Upper lobe of left lung (tissue), 6 donors: ENCODE measurements around the gene PCSK5. TPM values are rescaled to one million over a fixed set of nuclear protein-coding genes. Genes with fewer than 3 reads are reported as not detected.
A peak's percentile ranks its signal among the peaks of the same experiment; 100 is the strongest.

Experiments used
- ATAC-seq, 2 donors: fragments of 200-7000 bp; cut with Tn5 transposase; one replicate each; pipeline ENCODE4 v1.9.1; 2022; ENCODE audit warnings: mild to moderate bottlenecking in 2 of 2, moderate library complexity in 2 of 2; ENCODE audit not compliant: low FRiP score in 2 of 2
- DNase-seq, 2 donors: peaks; one replicate each; pipeline ENCODE4 v3.0.0-alpha.2; 2019 to 2020
- H3K27ac ChIP-seq, 4 donors: fragments of 200-600 bp; sonication (generic); one replicate each; pipeline ENCODE4 v1.5.1; 2016 to 2019
- H3K27me3 ChIP-seq, 4 donors: fragments of 200-600 bp; sonication (generic); one replicate each; pipeline ENCODE4 v1.5.1; 2017 to 2019
- H3K36me3 ChIP-seq, 4 donors: fragments of 200-600 bp; sonication (generic); one replicate each; pipeline ENCODE4 v1.5.1; 2016 to 2019
- H3K4me1 ChIP-seq, 4 donors: fragments of 200-600 bp; sonication (generic); one replicate each; pipeline ENCODE4 v1.5.1; 2018 to 2019
- H3K4me3 ChIP-seq, 4 donors: fragments of 200-600 bp; sonication (generic); one replicate each; pipeline ENCODE4 v1.5.1; 2017 to 2019; ENCODE audit warnings: mild to moderate bottlenecking in 2 of 4, moderate library complexity in 1 of 4
- H3K9me3 ChIP-seq, 4 donors: fragments of 200-600 bp; sonication (generic); one replicate each; pipeline ENCODE4 v1.5.1; 2018 to 2019
- CTCF ChIP-seq, 6 experiments: fragments of 450-650 bp in 4 of 6; fragments of 200-600 bp in 2 of 6; sonication (generic) in 2 of 6; IDR thresholded peaks; one replicate each; pipeline ENCODE4 v1.5.1; 2016 to 2019; ENCODE audit warnings: antibody characterized with exemption in 6 of 6
- EP300 ChIP-seq, 4 donors: sonication (generic); formaldehyde crosslinking; IDR thresholded peaks; one replicate each; pipeline ENCODE4 v1.5.1; 2017; ENCODE audit warnings: antibody characterized with exemption in 4 of 4, control low read depth in 2 of 4
- POLR2A ChIP-seq, 4 donors: fragments of 450-650 bp; IDR thresholded peaks; one replicate each; pipeline ENCODE4 v1.5.1; 2016 to 2017; ENCODE audit warnings: antibody characterized with exemption in 4 of 4, mild to moderate bottlenecking in 2 of 4
- POLR2AphosphoS5 ChIP-seq, 2 donors: sonication (generic); formaldehyde crosslinking; IDR thresholded peaks; one replicate each; pipeline ENCODE4 v1.5.1; 2017; ENCODE audit warnings: antibody characterized with exemption in 2 of 2
- WGBS, 2 donors: methylation state at CpG; one replicate each; pipeline ENCODE4 v1.1.5; 2017 to 2018; 5-methylcytosine and 5-hydroxymethylcytosine counted together
- total RNA-seq, 6 donors: library from RNA; depleted of rRNA in 4 of 6; stranded (reverse); fragments of >200 nt in 4 of 6; gene quantifications; one replicate each; pipeline versions ENCODE4 v1.1.0 to v1.2.1, GENCODE V29; 2016 to 2021
- donor health status: DM: no; HTN: no; CAD: no; lungs with moderate emphysema.
- donor health status: DM: no; HTN: yes; CAD: no; lungs with severe emphysema.

Gene PCSK5
- total RNA-seq, 6 donors from 2014 or later, result 12.8 to 29.2 (median 18.3) TPM

DNA sequence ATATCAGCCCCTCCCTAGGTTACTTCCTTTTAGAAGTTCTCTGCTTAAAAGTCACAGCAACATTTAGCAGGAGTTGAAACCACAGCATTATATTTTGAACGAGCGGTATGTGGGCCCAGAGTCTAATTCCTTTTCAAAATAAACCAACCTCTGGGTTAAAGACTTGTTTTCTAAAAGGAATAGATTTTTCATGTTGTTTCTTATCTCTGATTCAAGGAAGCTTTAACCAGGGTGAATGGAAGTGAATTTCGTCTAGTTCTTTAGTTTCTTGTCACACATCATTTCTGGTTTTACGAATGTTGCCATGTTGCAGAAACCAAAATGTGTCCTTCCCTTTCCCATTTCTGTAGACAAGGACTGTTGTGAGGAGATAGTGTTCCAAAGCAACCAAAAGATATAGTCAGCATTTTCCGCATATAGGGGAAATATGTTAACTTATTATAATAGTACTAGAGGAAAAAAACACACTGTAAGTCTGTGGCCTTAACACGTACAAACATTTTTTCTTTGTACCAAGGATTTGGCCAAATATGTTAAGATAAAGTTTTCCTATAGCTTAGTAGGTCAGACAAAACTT is 142.4 kb downstream of the PCSK5 start:
- no peak overlapping the region for H3K27ac ChIP-seq
- TF ChIP-seq POLR2AphosphoS5 (IDR thresholded peaks at IDR 0.05) (no peak), POLR2A (IDR thresholded peaks at IDR 0.05) (no peak), CTCF (IDR thresholded peaks at IDR 0.05) (no peak), EP300 (IDR thresholded peaks at IDR 0.05) (no peak)
- ATAC-seq (no peak), DNase-seq (no peak)
- H3K9me3 ChIP-seq, result no peaks in the 10 kb centered on the region
- H3K4me1 ChIP-seq, result no peaks in the 10 kb centered on the region
- H3K27me3 ChIP-seq, result no peaks in the 10 kb centered on the region
- WGBS, 2 donors, result 79 to 87% methylated on average over 6 of the region's 6 CpGs
- H3K36me3 ChIP-seq, result no peaks in the 10 kb centered on the region
- H3K4me3 ChIP-seq, result no peak overlapping the region

- no peak overlapping the region for H3K4me3 ChIP-seq
- DNase-seq (no peak), ATAC-seq (no peak)
- no peaks in the 10 kb centered on the region for H3K36me3 ChIP-seq
- no peak overlapping the region for H3K27ac ChIP-seq
- H3K4me1 ChIP-seq, result no peaks in the 10 kb centered on the region
- no peaks in the 10 kb centered on the region for H3K27me3 ChIP-seq
- 95% methylated on average over 3 of the region's 3 CpGs for WGBS, 2 donors
- TF ChIP-seq POLR2AphosphoS5 (IDR thresholded peaks at IDR 0.05), result no peak
- TF ChIP-seq CTCF (IDR thresholded peaks at IDR 0.05), result no peak
- H3K9me3 ChIP-seq, result no peaks in the 10 kb centered on the region
Measured at GRCh38 chr9:76034049-76034448, 143.6 kb downstream of the PCSK5 start.

- 87 to 93% methylated on average over 2 of the region's 2 CpGs for WGBS, 2 donors
- no peak overlapping the region for H3K4me3 ChIP-seq
- no peaks in the 10 kb centered on the region for H3K9me3 ChIP-seq
- no peaks in the 10 kb centered on the region for H3K27me3 ChIP-seq
- H3K36me3 ChIP-seq, result no peaks in the 10 kb centered on the region
- H3K27ac ChIP-seq, result no peak overlapping the region
- H3K4me1 ChIP-seq, result no peaks in the 10 kb centered on the region
- ATAC-seq (peak in 1 of 2 donors; percentile 37), DNase-seq (no peak)
- TF ChIP-seq EP300 (IDR thresholded peaks at IDR 0.05), result no peak
- no peak for TF ChIP-seq POLR2AphosphoS5 (IDR thresholded peaks at IDR 0.05)
- TF ChIP-seq CTCF (IDR thresholded peaks at IDR 0.05), result no peak
- TF ChIP-seq POLR2A (IDR thresholded peaks at IDR 0.05), result no peak
Measured at GRCh38 chr9:76036762-76037161, 146.3 kb downstream of the PCSK5 start.

DNA sequence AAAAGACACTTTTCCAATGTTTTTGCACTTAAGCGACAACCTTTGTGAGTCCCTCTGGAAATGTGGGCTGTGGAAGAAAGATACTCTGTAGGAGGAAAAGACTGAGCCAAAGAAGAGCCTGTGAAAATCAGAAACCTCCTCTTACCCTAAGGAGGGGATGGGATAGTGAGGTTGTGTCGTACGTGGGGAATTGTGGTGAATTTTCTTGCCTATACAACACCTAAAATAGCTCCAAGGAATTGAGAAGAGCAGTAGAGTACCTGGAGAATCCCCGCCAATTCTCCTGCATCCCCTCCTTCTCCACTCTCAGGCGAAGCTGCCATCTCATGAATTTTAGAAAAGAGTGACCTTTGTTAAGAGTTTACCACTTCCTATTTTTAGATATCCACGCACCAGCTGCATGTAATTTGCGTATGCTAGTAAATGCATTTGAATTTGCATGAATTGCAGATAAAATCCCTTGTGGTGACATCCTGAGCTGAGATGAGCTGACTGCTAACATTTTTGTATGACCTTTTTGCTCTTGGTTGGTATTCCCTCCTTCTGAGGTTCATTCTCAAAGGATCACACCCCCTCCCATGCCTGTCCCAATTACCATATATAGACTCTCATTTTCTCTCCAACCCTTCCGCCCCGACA is 147.2 kb downstream of the PCSK5 start:
- Histone ChIP-seq H3K9me3 (no peaks in the 10 kb centered on the region), H3K36me3 (no peaks in the 10 kb centered on the region), H3K4me1 (no peaks in the 10 kb centered on the region), H3K4me3 (no peak overlapping the region), H3K27ac (no peak overlapping the region), H3K27me3 (no peaks in the 10 kb centered on the region)
- ATAC-seq (no peak), DNase-seq (no peak)
- 87 to 90% methylated on average over 9 of the region's 9 CpGs for WGBS, 2 donors
- no peak for TF ChIP-seq CTCF (IDR thresholded peaks at IDR 0.05)
- no peak for TF ChIP-seq EP300 (IDR thresholded peaks at IDR 0.05)
- no peak for TF ChIP-seq POLR2AphosphoS5 (IDR thresholded peaks at IDR 0.05)
- no peak for TF ChIP-seq POLR2A (IDR thresholded peaks at IDR 0.05)

DNA sequence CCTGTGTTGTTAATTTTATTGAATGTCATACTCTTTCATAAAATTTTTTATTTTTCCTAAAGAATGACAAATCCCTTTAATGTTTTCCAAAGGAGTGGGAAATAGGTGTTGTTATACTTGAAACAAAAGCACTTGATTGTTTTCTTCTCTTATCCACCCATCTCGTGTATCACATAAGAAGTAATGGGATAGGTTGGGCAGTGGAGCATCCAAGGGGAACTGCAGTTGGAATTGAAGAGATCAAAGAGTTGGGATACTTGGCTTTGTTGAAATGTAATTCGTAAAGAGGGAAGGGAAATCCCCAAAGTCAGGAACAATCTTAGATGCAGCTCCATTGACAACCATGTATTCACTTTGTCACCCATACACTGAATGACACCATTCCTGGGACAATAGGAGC is 148.0 kb downstream of the PCSK5 start:
- no peak overlapping the region for H3K27ac ChIP-seq
- H3K36me3 ChIP-seq, result no peaks in the 10 kb centered on the region
- no peaks in the 10 kb centered on the region for H3K4me1 ChIP-seq
- no peaks in the 10 kb centered on the region for H3K27me3 ChIP-seq
- H3K4me3 ChIP-seq, result no peak overlapping the region
- TF ChIP-seq EP300 (IDR thresholded peaks at IDR 0.05) (no peak), CTCF (IDR thresholded peaks at IDR 0.05) (no peak), POLR2A (IDR thresholded peaks at IDR 0.05) (no peak), POLR2AphosphoS5 (IDR thresholded peaks at IDR 0.05) (no peak)
- no peak for DNase-seq
- H3K9me3 ChIP-seq, result no peaks in the 10 kb centered on the region
- no peak for ATAC-seq
- 91 to 94% methylated on average over 2 of the region's 2 CpGs for WGBS, 2 donors
